WTC11 (cell line): Measurements from ENCODE around the gene EGFR.

Experiments used
- ATF3 ChIP-seq: sonication (generic); formaldehyde crosslinking; conservative IDR thresholded peaks from 2 replicates; pipeline ENCODE4 v1.8.1; 2022; ENCODE audit warnings: mild to moderate bottlenecking, missing genetic modification reagents
- CTCF ChIP-seq: fragments of 200-600 bp; IDR thresholded peaks from 2 replicates; pipeline ENCODE4 v1.8.0; 2022; ENCODE audit warnings: antibody characterized with exemption
- FOXJ3 ChIP-seq: sonication (generic); formaldehyde crosslinking; IDR thresholded peaks from 2 replicates; pipeline ENCODE4 v1.9.0; 2021; ENCODE audit warnings: missing genetic modification reagents, mild to moderate bottlenecking, borderline replicate concordance
- FOXK1 ChIP-seq: sonication (generic); formaldehyde crosslinking; IDR thresholded peaks from 2 replicates; pipeline ENCODE4 v1.8.0; 2022; ENCODE audit warnings: mild to moderate bottlenecking, moderate library complexity, missing genetic modification reagents
- HMGXB4 ChIP-seq: sonication (generic); formaldehyde crosslinking; IDR thresholded peaks from 2 replicates; pipeline ENCODE4 v1.8.1; 2023; ENCODE audit warnings: mild to moderate bottlenecking, moderate library complexity, missing genetic modification reagents
- NR3C1 ChIP-seq: sonication (generic); formaldehyde crosslinking; conservative IDR thresholded peaks from 2 replicates; pipeline ENCODE4 v1.8.1; 2023; ENCODE audit warnings: low read depth, mild to moderate bottlenecking, missing genetic modification reagents
- SP1 ChIP-seq: sonication (generic); formaldehyde crosslinking; conservative IDR thresholded peaks from 2 replicates; pipeline ENCODE4 v1.8.1; 2022; ENCODE audit warnings: missing genetic modification reagents
- USF1 ChIP-seq: sonication (generic); formaldehyde crosslinking; IDR thresholded peaks from 2 replicates; pipeline ENCODE4 v1.8.0; 2022; ENCODE audit warnings: mild to moderate bottlenecking, missing genetic modification reagents
- ZNF121 ChIP-seq: sonication (generic); formaldehyde crosslinking; IDR thresholded peaks from 2 replicates; pipeline ENCODE4 v1.8.0; 2023; ENCODE audit warnings: missing genetic modification reagents
- ZNF281 ChIP-seq: sonication (generic); formaldehyde crosslinking; IDR thresholded peaks from 2 replicates; pipeline ENCODE4 v1.8.0; 2023; ENCODE audit warnings: mild to moderate bottlenecking, missing genetic modification reagents
- ZNF416 ChIP-seq: fragments of 250-450 bp; sonication (Bioruptor Pico); IDR thresholded peaks from 2 replicates; pipeline ENCODE4 v1.9.0; 2021; ENCODE audit warnings: mild to moderate bottlenecking, inconsistent platforms
- ZNF512 ChIP-seq: sonication (generic); formaldehyde crosslinking; IDR thresholded peaks from 2 replicates; pipeline ENCODE4 v1.8.1; 2022; ENCODE audit warnings: missing genetic modification reagents, borderline replicate concordance

GRCh38 chr7:55165176-55165861 lies 146.5 kb downstream of the EGFR start:
- TF ChIP-seq CTCF (no peak), HMGXB4 (CRISPR knock-in tag) (no peak), FOXJ3 (CRISPR knock-in tag) (no peak), ZNF416 (CRISPR knock-in tag) (no peak), ZNF281 (CRISPR knock-in tag) (no peak), USF1 (CRISPR knock-in tag) (no peak), NR3C1 (no peak), ATF3 (CRISPR knock-in tag) (no peak), ZNF512 (CRISPR knock-in tag) (no peak), SP1 (CRISPR knock-in tag) (no peak), ZNF121 (CRISPR knock-in tag) (no peak), FOXK1 (no peak)
